HepG2 (cell line): Measurements from ENCODE around the gene SPRTN. TPM values are rescaled to one million over a fixed set of nuclear protein-coding genes. Genes with fewer than 3 reads are reported as not detected.

Experiments used
- ATF2 ChIP-seq: sonication (generic); formaldehyde crosslinking; IDR thresholded peaks from 2 replicates; pipeline ENCODE4 v1.4.0; 2020; ENCODE audit warnings: missing genetic modification reagents
- ATF5 ChIP-seq: sonication (generic); formaldehyde crosslinking; IDR thresholded peaks from 2 replicates; pipeline ENCODE4 v1.4.0; 2020; ENCODE audit warnings: mild to moderate bottlenecking, low read depth, missing genetic modification reagents
- ATF6 ChIP-seq: sonication (generic); formaldehyde crosslinking; conservative IDR thresholded peaks from 2 replicates; pipeline ENCODE4 v1.4.0; 2020; ENCODE audit warnings: missing genetic modification reagents
- ELK4 ChIP-seq: sonication (generic); formaldehyde crosslinking; IDR thresholded peaks from 2 replicates; pipeline ENCODE4 v1.9.0; 2021; ENCODE audit warnings: missing genetic modification reagents, borderline replicate concordance
- FOXJ3 ChIP-seq: sonication (generic); formaldehyde crosslinking; IDR thresholded peaks from 2 replicates; pipeline ENCODE4 v1.4.0; 2020; ENCODE audit warnings: missing genetic modification reagents, mild to moderate bottlenecking, borderline replicate concordance
- FOXK1 ChIP-seq: sonication (generic); formaldehyde crosslinking; IDR thresholded peaks from 2 replicates; pipeline ENCODE4 v1.4.0; 2020; ENCODE audit warnings: low read depth, missing genetic modification reagents, borderline replicate concordance
- GATAD1 ChIP-seq: IDR thresholded peaks from 2 replicates; pipeline ENCODE4 v1.6.1; 2016; ENCODE audit warnings: missing genetic modification reagents, missing compliant biosample characterization
- LBX2 ChIP-seq: sonication (generic); formaldehyde crosslinking; IDR thresholded peaks from 2 replicates; pipeline ENCODE4 v1.5.0; 2020; ENCODE audit warnings: missing genetic modification reagents, mild to moderate bottlenecking, borderline replicate concordance
- MAZ ChIP-seq, 2 experiments: sonication (generic) in 1 of 2; formaldehyde crosslinking in 1 of 2; IDR thresholded peaks; 2 replicates each; pipeline versions ENCODE4 v1.5.0 to v1.6.1; 2012 to 2020; ENCODE audit warnings: low read depth in 2 of 2, mild to moderate bottlenecking in 2 of 2, borderline replicate concordance in 1 of 2, improper control_type of control experiment in 1 of 2, low read length in 1 of 2, missing genetic modification reagents in 1 of 2, moderate library complexity in 1 of 2
- NFRKB ChIP-seq: fragments of 450-650 bp; IDR thresholded peaks from 2 replicates; pipeline ENCODE4 v1.6.1; 2017
- PBX2 ChIP-seq: IDR thresholded peaks from 2 replicates; pipeline ENCODE4 v1.6.1; 2016; ENCODE audit warnings: control low read depth
- POLR2G ChIP-seq: fragments of 200-400 bp; formaldehyde crosslinking; IDR thresholded peaks from 2 replicates; pipeline ENCODE4 v1.6.1; 2018; ENCODE audit warnings: mild to moderate bottlenecking, low read depth, low read length, moderate library complexity
- SMAD9 ChIP-seq: sonication (generic); formaldehyde crosslinking; IDR thresholded peaks from 2 replicates; pipeline ENCODE4 v1.5.1; 2020; ENCODE audit warnings: mild to moderate bottlenecking, missing genetic modification reagents
- SMC3 ChIP-seq: IDR thresholded peaks from 2 replicates; pipeline ENCODE4 v1.6.1; 2011; ENCODE audit warnings: low read length, improper control_type of control experiment
- SP5 ChIP-seq: IDR thresholded peaks from 2 replicates; pipeline ENCODE4 v1.6.1; 2016; ENCODE audit warnings: low read depth, borderline replicate concordance
- ZBTB7B ChIP-seq: sonication (generic); formaldehyde crosslinking; IDR thresholded peaks from 2 replicates; pipeline ENCODE4 v1.4.0; 2020; ENCODE audit warnings: missing genetic modification reagents
- ZNF761 ChIP-seq: sonication (generic); formaldehyde crosslinking; conservative IDR thresholded peaks from 2 replicates; pipeline ENCODE4 v1.4.0; 2020; ENCODE audit warnings: mild to moderate bottlenecking, missing genetic modification reagents
- ZNF766 ChIP-seq: sonication (generic); formaldehyde crosslinking; IDR thresholded peaks from 2 replicates; pipeline ENCODE4 v1.5.0; 2020; ENCODE audit warnings: missing genetic modification reagents, borderline replicate concordance
- ZNF841 ChIP-seq: sonication (generic); formaldehyde crosslinking; IDR thresholded peaks from 2 replicates; pipeline ENCODE4 v1.8.1; 2023; ENCODE audit warnings: missing genetic modification reagents, borderline replicate concordance
- ZSCAN12 ChIP-seq: sonication (generic); formaldehyde crosslinking; IDR thresholded peaks from 2 replicates; pipeline ENCODE4 v1.9.0; 2021; ENCODE audit warnings: mild to moderate bottlenecking, missing genetic modification reagents
- ZSCAN21 ChIP-seq: sonication (generic); formaldehyde crosslinking; IDR thresholded peaks from 2 replicates; pipeline ENCODE4 v1.8.0; 2022; ENCODE audit warnings: mild to moderate bottlenecking, missing genetic modification reagents, moderate library complexity, borderline replicate concordance
- polyA plus RNA-seq, 8 experiments: library from polyadenylated mRNA; depleted of rRNA in 3 of 8; stranded (reverse) in 7 of 8; unstranded in 1 of 8; fragments of >200 nt; fragmentation: Illumina TruSeq in 4 of 8; extraction: Trizol in 4 of 8; gene quantifications; 2 replicates each; pipeline versions ENCODE4 v1.2.1 to v1.2.3, GENCODE V29; 2011 to 2016; ENCODE audit warnings: low read depth in 4 of 8, missing spikeins in 1 of 8, mixed read lengths in 1 of 8; ENCODE audit not compliant: insufficient read depth in 1 of 8
- total RNA-seq, 5 experiments: library from RNA; depleted of rRNA; stranded (reverse); fragments of >200 nt; fragmentation: Illumina TruSeq; extraction: Trizol; gene quantifications; 2 replicates each; pipeline ENCODE4 v1.2.3, GENCODE V29; 2016; ENCODE audit warnings: low read depth in 1 of 5

Gene SPRTN
- total and polyA plus RNA-seq, 2 of the 13 experiments (the other 11 are each of a cell fraction or from before 2014, with no cell fraction given) = 4.2 to 15.2 TPM

GRCh38 chr1:231338270-231339128 lies at the start of gene SPRTN (continued):
- TF ChIP-seq ZSCAN21 (CRISPR knock-in tag) = no peak
- no peak for TF ChIP-seq GATAD1 (CRISPR knock-in tag)
- 0 out of 2 replicates have a peak, but pooled peaks have one; percentile 3 for TF ChIP-seq ATF2
- TF ChIP-seq SMAD9 (CRISPR knock-in tag) = no peak
- TF ChIP-seq ZNF761 = no peak
- no peak for TF ChIP-seq MAZ (IDR thresholded peaks at IDR 0.05; ENCODE audit: borderline replicate concordance, low read depth, low read length)
- TF ChIP-seq MAZ (CRISPR knock-in tag; IDR thresholded peaks at IDR 0.05; ENCODE audit: low read depth) = no peak; the same call in 1 of the 2 replicates
- no peak for TF ChIP-seq LBX2
- no peak for TF ChIP-seq NFRKB
- TF ChIP-seq ZNF841 = no peak
- peak; percentile 84; the same call in 1 of the 2 replicates for TF ChIP-seq ZBTB7B (CRISPR knock-in tag)
- TF ChIP-seq FOXJ3 (CRISPR knock-in tag) = no peak
- TF ChIP-seq PBX2 (CRISPR knock-in tag) = no peak
- no peak for TF ChIP-seq SP5 (CRISPR knock-in tag)
- TF ChIP-seq POLR2G = peak; percentile 69; the same call in 1 of the 2 replicates
- TF ChIP-seq ZSCAN12 (CRISPR knock-in tag) = 0 out of 2 replicates have a peak, but pooled peaks have one; percentile 4
- TF ChIP-seq ELK4 (CRISPR knock-in tag) = no peak
- TF ChIP-seq SMC3 = no peak
- TF ChIP-seq FOXK1 (CRISPR knock-in tag) = no peak
- no peak for TF ChIP-seq ATF6
- no peak for TF ChIP-seq ATF5 (CRISPR knock-in tag)
- peak; percentile 51; the same call in 1 of the 2 replicates for TF ChIP-seq ZNF766 (CRISPR knock-in tag)
